Testis (tissue), 2 donors: ENCODE data around the gene SIRT2.

Source experiments
- CTCF ChIP-seq, 3 experiments: fragments of 450-650 bp in 2 of 3; fragments of 200-600 bp in 1 of 3; sonication (generic) in 1 of 3; IDR thresholded peaks; one replicate each; pipeline ENCODE4 v1.5.1; 2016 to 2019; ENCODE audit warnings: antibody characterized with exemption in 3 of 3, mild to moderate bottlenecking in 2 of 3, moderate library complexity in 1 of 3
- POLR2A ChIP-seq: fragments of 450-650 bp; IDR thresholded peaks from one replicate; pipeline ENCODE4 v1.6.1; 2017; ENCODE audit warnings: antibody characterized with exemption, mild to moderate bottlenecking, moderate library complexity

DNA sequence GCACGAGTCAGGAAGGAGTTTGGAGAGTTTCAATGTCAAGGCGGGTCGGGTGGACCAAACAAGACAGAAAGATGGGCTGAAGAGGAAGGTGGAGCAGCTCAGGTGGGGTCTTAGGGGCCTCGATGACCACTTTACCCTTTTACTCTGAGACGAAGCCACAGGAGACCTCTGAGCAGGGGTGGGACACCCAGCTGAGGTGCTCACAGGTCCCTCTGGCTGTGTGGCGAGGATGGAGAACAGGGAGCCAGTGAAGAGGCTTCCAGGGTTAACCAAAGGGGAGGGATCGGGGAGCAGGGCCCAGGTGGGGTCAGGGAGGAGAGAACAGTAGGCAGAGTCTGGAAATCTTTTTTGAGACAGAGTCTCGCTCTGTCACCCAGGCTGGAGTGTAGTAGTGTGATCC, 14.5 kb upstream of the SIRT2 start:
- no peak for TF ChIP-seq CTCF (IDR thresholded peaks at IDR 0.05)
- no peak for TF ChIP-seq POLR2A
